HG03159 (cell line): Measurements from ENCODE around the gene MRPS17.

Experiments used
- ATAC-seq: cut with Tn5 transposase; IDR thresholded peaks from one replicate; pipeline ENCODE4 v1.9.1; 2021; ENCODE audit warnings: mild to moderate bottlenecking, moderate library complexity; ENCODE audit not compliant: unreplicated experiment

MRPS17 gene

GRCh38 chr7:55970561-55970960 is 18.9 kb downstream of the MRPS17 start:
- ATAC-seq = no peak

GRCh38 chr7:55970978-55971377 is 19.3 kb downstream of the MRPS17 start:
- no peak for ATAC-seq

GRCh38 chr7:55973747-55974250 is 22.1 kb downstream of the MRPS17 start:
- no peak for ATAC-seq

GRCh38 chr7:55975988-55976633 is 24.4 kb downstream of the MRPS17 start:
- no peak for ATAC-seq

GRCh38 chr7:55977831-55978230 is 26.2 kb downstream of the MRPS17 start:
- no peak for ATAC-seq

GRCh38 chr7:55980266-55980665 is 28.6 kb downstream of the MRPS17 start:
- ATAC-seq = no peak

- no peak for ATAC-seq
Observed at GRCh38 chr7:55983537-55983936, 31.9 kb downstream of the MRPS17 start.

GRCh38 chr7:55992346-55992745 is 40.7 kb downstream of the MRPS17 start:
- no peak for ATAC-seq

- no peak for ATAC-seq
Observed at GRCh38 chr7:55996856-55997500, 45.3 kb downstream of the MRPS17 start.

- no peak for ATAC-seq
Observed at GRCh38 chr7:56003749-56004148, 52.1 kb downstream of the MRPS17 start.
